ENCODE data around the gene CACNA2D3. TPM values are rescaled to one million over a fixed set of nuclear protein-coding genes. Genes with fewer than 3 reads are reported as not detected.
"Not testable (repeated sequence)": the region's sequence is repeated elsewhere in the genome, so short reads cannot be mapped to it uniquely, and the experiment has no call there.

Gene CACNA2D3
- polyA plus RNA-seq, 1 donor from 2014 or later, result 26.2 TPM

DNA sequence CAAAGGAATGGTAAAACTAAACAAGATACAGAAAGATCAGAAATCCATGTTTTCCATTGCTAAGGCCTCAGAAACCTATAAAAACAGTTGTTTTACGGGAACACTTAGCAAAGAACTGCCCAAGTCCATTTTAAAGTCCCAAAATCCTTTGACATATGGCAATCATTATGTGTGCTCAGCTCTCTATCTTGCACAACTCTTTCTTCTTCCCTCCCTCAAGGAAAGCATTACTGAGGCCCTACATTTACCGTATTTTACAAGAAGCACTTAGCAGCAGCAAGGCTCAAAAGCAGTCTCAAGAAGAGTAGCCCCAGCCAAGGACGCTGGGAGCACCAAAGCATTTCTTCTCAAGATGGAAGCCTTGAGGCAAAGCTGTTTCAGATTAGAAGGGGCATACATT is 975.1 kb downstream of the CACNA2D3 start (continued):
- no peak for TF ChIP-seq POLR2AphosphoS5 (IDR thresholded peaks at IDR 0.05)

GRCh38 chr3:55105647-55106046 is 983.3 kb downstream of the CACNA2D3 start:
- H3F3A ChIP-seq (ENCODE audit: insufficient read depth, low read length, poor library complexity, severe bottlenecking), result no peaks in the 10 kb centered on the region
- no peak overlapping the region for H3K9ac ChIP-seq (ENCODE audit: low read length)
- H3K27ac ChIP-seq (ENCODE audit: low read length), result no peak overlapping the region
- no peak overlapping the region for H2AFZ ChIP-seq (ENCODE audit: low read depth, low read length)
- no peak overlapping the region for H3K4me3 ChIP-seq (ENCODE audit: low read length)
- H3K27me3 ChIP-seq (ENCODE audit: insufficient read depth, low read depth, low read length), result no peaks in the 10 kb centered on the region
- H3K9me2 ChIP-seq (ENCODE audit: insufficient read depth, low read length), result no peaks in the 10 kb centered on the region
- no peak overlapping the region for H3K4me2 ChIP-seq (ENCODE audit: low read length)
- no peaks in the 10 kb centered on the region for H3K36me3 ChIP-seq (ENCODE audit: insufficient read depth, low read length)
- no peak for TF ChIP-seq POLR2AphosphoS5 (IDR thresholded peaks at IDR 0.05)
- TF ChIP-seq MXI1 (conservative IDR thresholded peaks at IDR 0.05; ENCODE audit: poor library complexity, severe bottlenecking), result no peak
- no peak for TF ChIP-seq TAF1 (IDR thresholded peaks at IDR 0.05; ENCODE audit: low read depth)
- TF ChIP-seq SMC3 (conservative IDR thresholded peaks at IDR 0.05; ENCODE audit: poor library complexity), result no peak
- no peak for TF ChIP-seq EP300 (conservative IDR thresholded peaks at IDR 0.05; ENCODE audit: poor library complexity, severe bottlenecking)
- TF ChIP-seq EZH2 (IDR thresholded peaks at IDR 0.05; ENCODE audit: borderline replicate concordance, insufficient read depth, low read length, poor library complexity, severe bottlenecking), result no peak
- no peak for TF ChIP-seq CTCF (IDR thresholded peaks at IDR 0.05; ENCODE audit: poor library complexity, severe bottlenecking)
- TF ChIP-seq RAD21 (conservative IDR thresholded peaks at IDR 0.05), result no peak
- TF ChIP-seq, protein P1, sequence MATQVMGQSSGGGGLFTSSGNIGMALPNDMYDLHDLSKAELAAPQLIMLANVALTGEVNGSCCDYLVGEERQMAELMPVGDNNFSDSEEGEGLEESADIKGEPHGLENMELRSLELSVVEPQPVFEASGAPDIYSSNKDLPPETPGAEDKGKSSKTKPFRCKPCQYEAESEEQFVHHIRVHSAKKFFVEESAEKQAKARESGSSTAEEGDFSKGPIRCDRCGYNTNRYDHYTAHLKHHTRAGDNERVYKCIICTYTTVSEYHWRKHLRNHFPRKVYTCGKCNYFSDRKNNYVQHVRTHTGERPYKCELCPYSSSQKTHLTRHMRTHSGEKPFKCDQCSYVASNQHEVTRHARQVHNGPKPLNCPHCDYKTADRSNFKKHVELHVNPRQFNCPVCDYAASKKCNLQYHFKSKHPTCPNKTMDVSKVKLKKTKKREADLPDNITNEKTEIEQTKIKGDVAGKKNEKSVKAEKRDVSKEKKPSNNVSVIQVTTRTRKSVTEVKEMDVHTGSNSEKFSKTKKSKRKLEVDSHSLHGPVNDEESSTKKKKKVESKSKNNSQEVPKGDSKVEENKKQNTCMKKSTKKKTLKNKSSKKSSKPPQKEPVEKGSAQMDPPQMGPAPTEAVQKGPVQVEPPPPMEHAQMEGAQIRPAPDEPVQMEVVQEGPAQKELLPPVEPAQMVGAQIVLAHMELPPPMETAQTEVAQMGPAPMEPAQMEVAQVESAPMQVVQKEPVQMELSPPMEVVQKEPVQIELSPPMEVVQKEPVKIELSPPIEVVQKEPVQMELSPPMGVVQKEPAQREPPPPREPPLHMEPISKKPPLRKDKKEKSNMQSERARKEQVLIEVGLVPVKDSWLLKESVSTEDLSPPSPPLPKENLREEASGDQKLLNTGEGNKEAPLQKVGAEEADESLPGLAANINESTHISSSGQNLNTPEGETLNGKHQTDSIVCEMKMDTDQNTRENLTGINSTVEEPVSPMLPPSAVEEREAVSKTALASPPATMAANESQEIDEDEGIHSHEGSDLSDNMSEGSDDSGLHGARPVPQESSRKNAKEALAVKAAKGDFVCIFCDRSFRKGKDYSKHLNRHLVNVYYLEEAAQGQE (IDR thresholded peaks at IDR 0.05; ENCODE audit: borderline replicate concordance), result no peak
- no peaks in the 10 kb centered on the region for H3K9me3 ChIP-seq (ENCODE audit: low read length)
- H3K79me2 ChIP-seq (replicated peaks; ENCODE audit: insufficient read depth, low read length), result no peaks in the 10 kb centered on the region
- H4K20me1 ChIP-seq (ENCODE audit: insufficient read depth), result no peaks in the 10 kb centered on the region

- H3K27me3 ChIP-seq (ENCODE audit: insufficient read depth, low read depth, low read length), result no peaks in the 10 kb centered on the region
- no peaks in the 10 kb centered on the region for H3K9me3 ChIP-seq (ENCODE audit: low read length)
- TF ChIP-seq CTCF (IDR thresholded peaks at IDR 0.05; ENCODE audit: poor library complexity, severe bottlenecking) (no peak), POLR2AphosphoS5 (IDR thresholded peaks at IDR 0.05) (no peak), RAD21 (conservative IDR thresholded peaks at IDR 0.05) (no peak), SMC3 (conservative IDR thresholded peaks at IDR 0.05; ENCODE audit: poor library complexity) (no peak), MXI1 (conservative IDR thresholded peaks at IDR 0.05; ENCODE audit: poor library complexity, severe bottlenecking) (no peak), TAF1 (IDR thresholded peaks at IDR 0.05; ENCODE audit: low read depth) (no peak), EP300 (conservative IDR thresholded peaks at IDR 0.05; ENCODE audit: poor library complexity, severe bottlenecking) (no peak), EZH2 (IDR thresholded peaks at IDR 0.05; ENCODE audit: borderline replicate concordance, insufficient read depth, low read length, poor library complexity, severe bottlenecking) (no peak)
- TF ChIP-seq, protein P1 (IDR thresholded peaks at IDR 0.05; ENCODE audit: borderline replicate concordance), result no peak
- no peaks in the 10 kb centered on the region for H3K79me2 ChIP-seq (replicated peaks; ENCODE audit: insufficient read depth, low read length)
- H3K9me2 ChIP-seq (ENCODE audit: insufficient read depth, low read length), result no peaks in the 10 kb centered on the region
- H3K36me3 ChIP-seq (ENCODE audit: insufficient read depth, low read length), result no peaks in the 10 kb centered on the region
- no peaks in the 10 kb centered on the region for H3F3A ChIP-seq (ENCODE audit: insufficient read depth, low read length, poor library complexity, severe bottlenecking)
- no peak overlapping the region for H3K9ac ChIP-seq (ENCODE audit: low read length)
- H3K4me2 ChIP-seq (ENCODE audit: low read length), result no peak overlapping the region
- H4K20me1 ChIP-seq (ENCODE audit: insufficient read depth), result no peaks in the 10 kb centered on the region
- H2AFZ ChIP-seq (ENCODE audit: low read depth, low read length), result no peak overlapping the region
- H3K27ac ChIP-seq (ENCODE audit: low read length), result no peak overlapping the region
- H3K4me3 ChIP-seq (ENCODE audit: low read length), result no peak overlapping the region
These were observed 984.8 kb downstream of the CACNA2D3 start for GRCh38 chr3:55107187-55107586.

DNA sequence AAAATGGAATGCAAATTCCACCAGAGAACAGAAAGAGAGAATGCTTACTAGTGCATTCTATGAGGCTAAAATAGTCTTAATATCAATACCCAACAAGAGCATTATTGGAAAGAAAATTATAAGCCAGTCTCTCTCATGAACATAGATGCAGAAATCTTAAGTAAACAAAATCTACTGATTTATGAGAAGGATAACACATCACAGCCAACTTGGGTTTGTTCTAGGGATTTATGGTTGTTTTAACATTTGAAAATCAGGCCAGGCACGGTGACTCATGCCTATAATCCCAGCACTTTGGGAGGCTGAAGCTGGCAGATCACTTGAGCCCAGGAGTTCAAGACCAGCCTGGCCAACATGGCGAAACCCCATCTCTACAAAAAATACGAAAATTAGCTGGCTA is 989.6 kb downstream of the CACNA2D3 start:
- not testable (repeated sequence) for H3K27ac ChIP-seq (ENCODE audit: low read length); H3F3A ChIP-seq (ENCODE audit: insufficient read depth, low read length, poor library complexity, severe bottlenecking); H3K4me2 ChIP-seq (ENCODE audit: low read length); H3K27me3 ChIP-seq (ENCODE audit: insufficient read depth, low read depth, low read length); H3K4me3 ChIP-seq (ENCODE audit: low read length); H3K9me3 ChIP-seq (ENCODE audit: low read length); H3K79me2 ChIP-seq (replicated peaks; ENCODE audit: insufficient read depth, low read length); H3K36me3 ChIP-seq (ENCODE audit: insufficient read depth, low read length); H3K9ac ChIP-seq (ENCODE audit: low read length); H3K9me2 ChIP-seq (ENCODE audit: insufficient read depth, low read length); H4K20me1 ChIP-seq (ENCODE audit: insufficient read depth); H2AFZ ChIP-seq (ENCODE audit: low read depth, low read length)

Measured in neural cell (in vitro differentiated cells).